Measurements from ENCODE around the gene SLC39A13.

The SLC39A13 gene

GRCh38 chr11:47379317-47379716 is 29.1 kb upstream of the SLC39A13 start:
- H3K4me3 ChIP-seq (replicated peaks; ENCODE audit: low read depth, low read length): no peak overlapping the region
- DNase-seq (ENCODE audit: extremely low read depth, low read depth): no peak
- no peak for TF ChIP-seq CTCF (IDR thresholded peaks at IDR 0.05; ENCODE audit: low read depth, low read length, missing control alignments)

- no peak for TF ChIP-seq CTCF (IDR thresholded peaks at IDR 0.05; ENCODE audit: low read depth, low read length, missing control alignments)
- DNase-seq (ENCODE audit: extremely low read depth, low read depth): no peak
- no peak overlapping the region for H3K4me3 ChIP-seq (replicated peaks; ENCODE audit: low read depth, low read length)
Measured at GRCh38 chr11:47380078-47380477, 28.3 kb upstream of the SLC39A13 start.

- no peak for TF ChIP-seq CTCF (IDR thresholded peaks at IDR 0.05; ENCODE audit: low read depth, low read length, missing control alignments)
- DNase-seq (ENCODE audit: extremely low read depth, low read depth): no peak
- no peak overlapping the region for H3K4me3 ChIP-seq (replicated peaks; ENCODE audit: low read depth, low read length)
Measured at GRCh38 chr11:47383071-47383470, 25.3 kb upstream of the SLC39A13 start.

- H3K4me3 ChIP-seq (replicated peaks; ENCODE audit: low read depth, low read length): no peak overlapping the region
- no peak for DNase-seq (ENCODE audit: extremely low read depth, low read depth)
- TF ChIP-seq CTCF (IDR thresholded peaks at IDR 0.05; ENCODE audit: low read depth, low read length, missing control alignments): no peak
Measured at GRCh38 chr11:47384498-47384897, 23.9 kb upstream of the SLC39A13 start.

- H3K4me3 ChIP-seq (replicated peaks; ENCODE audit: low read depth, low read length): no peak overlapping the region
- no peak for DNase-seq (ENCODE audit: extremely low read depth, low read depth)
- no peak for TF ChIP-seq CTCF (IDR thresholded peaks at IDR 0.05; ENCODE audit: low read depth, low read length, missing control alignments)
Measured at GRCh38 chr11:47387944-47388696, 20.3 kb upstream of the SLC39A13 start.

- DNase-seq (ENCODE audit: extremely low read depth, low read depth): no peak
- no peak overlapping the region for H3K4me3 ChIP-seq (replicated peaks; ENCODE audit: low read depth, low read length)
- no peak for TF ChIP-seq CTCF (IDR thresholded peaks at IDR 0.05; ENCODE audit: low read depth, low read length, missing control alignments)
Measured at GRCh38 chr11:47388697-47389576, 19.5 kb upstream of the SLC39A13 start.

Measured in HFF-Myc (cell line).